GM10248 (cell line): Measurements from ENCODE around the gene CHFR.
"Not testable (repeated sequence)": the region's sequence is repeated elsewhere in the genome, so short reads cannot be mapped to it uniquely, and the experiment has no call there.

Experiments
- CTCF ChIA-PET: fragments of 300-600 bp; sonication (Branson Sonifier 250); formaldehyde crosslinking; extraction: SDS; loops from one replicate; lab custom pipeline; 2021; ENCODE audit warnings: antibody characterized with exemption; lab: Yijun Ruan, JAX
- POLR2A ChIA-PET: fragments of 350-650 bp; sonication (Branson Sonifier 250); formaldehyde crosslinking; extraction: SDS; loops from one replicate; lab custom pipeline; 2020; ENCODE audit warnings: antibody characterized with exemption; lab: Yijun Ruan, JAX
- DNase-seq: peaks from one replicate; pipeline ENCODE4 v3.0.0; 2012; ENCODE audit errors: extremely low spot score
- TF ChIP-seq, protein P1 (sequence below): IDR thresholded peaks from 2 replicates; pipeline ENCODE4 v1.5.1; 2012; ENCODE audit warnings: mild to moderate bottlenecking, low read depth; ENCODE audit errors: extremely low read depth, missing control alignments, control extremely low read depth

Gene CHFR

DNA sequence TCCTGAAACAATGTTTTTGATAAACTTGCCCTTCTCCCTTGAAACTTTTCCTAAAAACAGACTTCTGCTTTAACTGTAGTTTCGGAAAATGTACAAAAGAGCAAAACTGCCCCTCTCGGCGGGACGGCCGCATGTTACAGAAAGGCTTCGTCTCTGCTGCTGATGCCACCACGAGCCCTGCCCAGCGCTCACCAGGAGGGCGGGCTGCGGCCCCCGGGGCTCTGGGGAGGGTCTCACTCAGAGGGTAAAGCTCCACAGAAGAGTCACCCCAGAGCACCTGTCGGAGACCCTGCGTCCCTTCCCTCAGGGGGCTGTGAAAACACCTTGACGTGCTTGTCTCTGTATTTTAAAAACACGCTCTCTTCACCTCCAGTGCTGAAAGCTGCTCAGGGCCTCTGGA, 46.3 kb downstream of the CHFR start:
- ChIA-PET CTCF (no interaction called here), POLR2A (no interaction called here)
- TF ChIP-seq, protein P1, sequence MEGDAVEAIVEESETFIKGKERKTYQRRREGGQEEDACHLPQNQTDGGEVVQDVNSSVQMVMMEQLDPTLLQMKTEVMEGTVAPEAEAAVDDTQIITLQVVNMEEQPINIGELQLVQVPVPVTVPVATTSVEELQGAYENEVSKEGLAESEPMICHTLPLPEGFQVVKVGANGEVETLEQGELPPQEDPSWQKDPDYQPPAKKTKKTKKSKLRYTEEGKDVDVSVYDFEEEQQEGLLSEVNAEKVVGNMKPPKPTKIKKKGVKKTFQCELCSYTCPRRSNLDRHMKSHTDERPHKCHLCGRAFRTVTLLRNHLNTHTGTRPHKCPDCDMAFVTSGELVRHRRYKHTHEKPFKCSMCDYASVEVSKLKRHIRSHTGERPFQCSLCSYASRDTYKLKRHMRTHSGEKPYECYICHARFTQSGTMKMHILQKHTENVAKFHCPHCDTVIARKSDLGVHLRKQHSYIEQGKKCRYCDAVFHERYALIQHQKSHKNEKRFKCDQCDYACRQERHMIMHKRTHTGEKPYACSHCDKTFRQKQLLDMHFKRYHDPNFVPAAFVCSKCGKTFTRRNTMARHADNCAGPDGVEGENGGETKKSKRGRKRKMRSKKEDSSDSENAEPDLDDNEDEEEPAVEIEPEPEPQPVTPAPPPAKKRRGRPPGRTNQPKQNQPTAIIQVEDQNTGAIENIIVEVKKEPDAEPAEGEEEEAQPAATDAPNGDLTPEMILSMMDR, result no peak
- no peak for DNase-seq

DNA sequence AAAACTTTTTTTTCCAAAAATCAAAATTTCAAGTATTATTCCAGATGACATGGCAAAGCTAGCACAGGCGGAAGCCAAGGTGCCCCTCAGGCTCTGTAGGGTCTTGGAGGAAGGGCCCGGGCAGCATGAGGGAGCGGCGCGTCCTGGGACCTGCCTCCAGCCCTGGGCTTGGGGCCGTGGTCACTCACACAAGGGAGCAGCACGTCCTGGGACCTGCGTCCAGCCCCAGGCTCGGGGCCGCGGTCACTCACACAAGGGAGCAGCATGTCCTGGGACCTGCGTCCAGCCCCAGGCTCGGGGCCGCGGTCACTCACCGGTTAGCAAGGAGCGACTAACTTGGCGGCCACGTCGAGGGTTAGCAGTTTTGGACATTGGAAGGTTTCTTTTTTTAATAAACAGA, 46.9 kb downstream of the CHFR start:
- TF ChIP-seq, protein P1, result no peak
- ChIA-PET POLR2A (no interaction called here), CTCF (no interaction called here)
- no peak for DNase-seq

DNA sequence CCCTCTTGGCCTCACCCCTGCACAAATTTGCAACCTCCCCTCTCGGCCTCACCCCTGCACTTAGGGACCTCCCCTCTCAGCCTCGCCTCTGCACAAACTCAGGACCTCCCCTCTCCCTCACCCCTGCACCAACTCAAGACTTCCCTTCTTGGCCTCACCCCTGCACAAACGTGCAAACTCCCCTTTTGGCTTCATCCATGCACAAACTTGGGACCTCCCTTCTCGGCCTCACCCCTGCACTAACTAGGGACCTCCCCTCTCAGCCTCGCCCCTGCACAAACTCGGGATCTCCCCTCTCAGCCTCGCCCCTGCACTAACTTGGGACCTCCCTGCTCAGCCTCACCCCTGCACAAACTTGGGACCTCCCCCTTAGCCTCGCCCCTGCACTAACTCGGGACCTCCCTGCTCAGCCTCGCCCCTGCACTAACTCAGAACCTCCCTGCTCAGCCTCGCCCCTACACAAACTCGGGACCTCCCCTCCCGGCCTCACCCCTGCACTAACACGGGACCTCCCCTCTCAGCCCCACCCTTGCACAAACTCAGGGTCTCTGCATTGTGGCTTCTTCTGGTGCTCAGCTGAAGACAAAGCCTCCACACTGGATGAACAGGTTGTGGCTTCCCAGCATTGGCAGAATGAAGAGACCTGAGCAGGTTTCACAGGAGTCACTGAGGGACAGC, 47.7 kb downstream of the CHFR start:
- DNase-seq, result no peak
- CTCF ChIA-PET, result no interaction called here
- TF ChIP-seq, protein P1, result no peak
- POLR2A ChIA-PET, result no interaction called here

DNA sequence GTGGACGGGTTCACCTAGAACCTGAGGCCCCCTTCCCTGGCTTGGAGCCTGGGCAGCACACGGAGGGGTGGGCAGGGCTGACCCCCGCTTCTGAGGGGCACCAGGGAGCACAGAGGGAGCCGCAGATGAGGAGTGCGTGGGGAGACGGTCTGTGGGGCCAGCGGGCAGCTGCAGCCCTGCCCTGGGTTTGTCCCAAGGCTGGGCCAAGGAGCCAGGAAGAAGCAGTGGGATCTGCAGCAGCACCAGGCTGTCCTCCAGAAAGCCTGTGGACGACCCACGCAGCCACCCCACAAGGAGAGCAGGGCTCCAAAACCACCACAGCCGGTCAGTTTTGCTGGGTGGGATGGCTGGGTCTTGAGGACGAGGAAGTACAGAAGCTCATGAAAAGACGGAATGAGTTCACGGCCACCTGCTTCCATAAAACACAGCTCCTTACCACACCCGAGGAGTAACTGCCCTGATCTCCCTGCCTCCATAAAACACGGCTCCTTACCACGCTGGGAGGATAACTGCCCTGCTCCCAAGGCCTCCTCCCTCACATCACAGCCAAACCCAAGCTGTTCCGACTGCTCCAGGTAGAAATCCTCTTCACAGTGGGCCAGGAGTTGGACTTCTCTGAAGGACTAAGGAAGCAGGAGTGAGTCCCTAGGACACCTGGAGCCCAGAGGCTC, 48.9 kb downstream of the CHFR start:
- DNase-seq, result no peak
- CTCF ChIA-PET, result interaction anchor here (1.1 kb wide), 1 partner anchor 9 kb away, joined by 4 read pairs; no protein-coding TSS in a partner anchor
- POLR2A ChIA-PET, result interaction anchor here (0.6 to 1.1 kb wide), 2 partner anchors 9 to 27 kb away, joined by 3 to 4 read pairs; no protein-coding TSS in a partner anchor
- TF ChIP-seq, protein P1, result no peak

DNA sequence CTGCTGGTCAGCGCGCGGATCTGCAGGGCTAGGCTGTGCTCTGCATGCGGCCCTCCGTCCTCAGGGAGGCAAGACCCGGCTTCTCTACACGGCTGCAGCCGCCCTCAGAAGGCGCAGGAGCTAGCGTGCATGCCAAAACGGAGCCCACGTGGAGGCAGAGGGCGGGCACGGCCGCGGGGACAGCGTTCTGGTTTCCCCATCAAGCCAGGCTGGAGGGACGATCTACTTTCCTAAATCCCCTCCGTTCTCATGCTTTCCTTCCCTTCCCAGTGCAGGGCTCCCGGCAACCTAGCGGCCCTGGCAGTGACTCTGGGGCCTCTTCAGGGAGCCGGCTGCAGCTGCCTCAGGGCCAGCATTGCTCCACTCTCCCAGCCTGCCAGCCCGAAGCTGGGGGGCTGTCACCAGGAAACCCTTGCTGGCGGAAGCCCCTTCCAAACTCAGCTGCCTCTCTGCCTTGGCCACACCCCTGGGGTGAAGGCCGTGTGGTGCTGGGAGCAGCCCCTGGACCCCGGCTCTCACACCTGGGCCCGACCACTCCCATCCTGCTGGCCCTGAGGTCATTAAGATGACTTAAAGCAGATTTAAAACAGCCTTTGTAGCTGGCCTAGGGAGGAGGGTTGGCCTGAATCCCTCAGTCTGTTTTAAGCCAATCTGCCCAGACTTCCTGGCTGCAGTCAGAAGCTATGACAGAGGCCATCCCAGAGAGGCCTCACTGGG, 49.6 kb downstream of the CHFR start:
- POLR2A ChIA-PET, result interaction anchor here (0.6 to 1.1 kb wide), 2 partner anchors 9 to 27 kb away, joined by 3 to 4 read pairs; no protein-coding TSS in a partner anchor
- DNase-seq, result no peak
- TF ChIP-seq, protein P1, result no peak
- CTCF ChIA-PET, result interaction anchor here (1.1 to 1.2 kb wide), 2 partner anchors 8 to 10 kb away, joined by 3 to 4 read pairs; no protein-coding TSS in a partner anchor

DNA sequence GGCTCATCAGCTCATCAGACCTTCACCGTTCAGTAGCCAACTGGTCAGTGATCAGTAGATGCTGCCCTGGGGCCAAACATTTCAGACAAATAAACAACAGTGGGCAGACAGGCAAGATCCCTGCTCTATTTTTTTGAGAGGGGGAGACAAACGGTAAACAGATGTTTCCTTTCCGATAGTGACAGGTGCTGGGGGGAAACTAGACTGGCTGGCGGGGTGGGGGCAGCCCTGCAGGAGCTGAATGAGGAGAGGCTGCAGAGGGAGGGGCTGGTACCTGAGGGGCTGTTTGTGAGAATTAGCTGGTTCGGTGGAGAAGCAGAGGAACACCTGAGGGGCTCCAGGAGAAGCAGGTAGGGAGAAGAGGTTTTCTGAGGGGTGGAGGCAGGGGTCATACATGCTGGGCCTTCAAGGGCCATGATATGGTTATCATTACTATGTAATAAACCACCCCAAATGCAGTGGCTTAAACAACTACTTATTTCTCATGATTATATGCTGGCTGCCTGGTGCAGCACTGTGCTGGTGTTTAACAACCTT, 50.5 kb downstream of the CHFR start:
- TF ChIP-seq, protein P1, result no peak
- ChIA-PET CTCF (interaction anchor here (1.2 kb wide), 1 partner anchor 9 kb away, joined by 3 read pairs; no protein-coding TSS in a partner anchor), POLR2A (no interaction called here)
- peak; percentile 39 for DNase-seq

DNA sequence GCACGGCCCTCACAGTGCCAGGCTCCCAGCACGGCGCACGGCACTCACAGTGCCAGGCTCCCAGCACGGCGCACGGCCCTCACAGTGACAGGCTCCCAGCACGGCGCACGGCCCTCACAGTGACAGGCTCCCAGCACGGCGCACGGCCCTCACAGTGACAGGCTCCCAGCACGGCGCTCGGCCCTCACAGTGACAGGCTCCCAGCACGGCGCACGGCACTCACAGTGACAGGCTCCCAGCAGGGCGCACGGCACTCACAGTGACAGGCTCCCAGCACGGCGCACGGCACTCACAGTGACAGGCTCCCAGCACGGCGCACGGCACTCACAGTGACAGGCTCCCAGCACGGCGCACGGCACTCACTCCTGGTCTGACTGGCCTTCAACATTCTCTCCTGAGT, 51.2 kb downstream of the CHFR start:
- DNase-seq, CTCF ChIA-PET, POLR2A ChIA-PET: not testable (repeated sequence)
